ENCODE data around the gene C11orf71. TPM values are rescaled to one million over a fixed set of nuclear protein-coding genes. Genes with fewer than 3 reads are reported as not detected.

The C11orf71 gene
- total RNA-seq, 1 experiment from 2014 or later: 9.5 TPM

- DNase-seq: no peak
- H3K4me3 ChIP-seq (ENCODE audit: low read depth, low read length): no peak overlapping the region
Observed at GRCh38 chr11:114392735-114393667, 7.3 kb downstream of the C11orf71 start.

GRCh38 chr11:114386545-114386944, 13.8 kb downstream of the C11orf71 start:
- BruUV-seq (replicated peaks): no TSS peak
- H3K27me3 Mint-ChIP-seq (ENCODE audit: insufficient read depth, unreplicated experiment): peaks cover 5% of the 10 kb centered on the region
- Histone ChIP-seq H3K9me3 (peaks cover 8% of the 10 kb centered on the region; the same call in 1 of the 2 replicates), H3K36me3 (ENCODE audit: control insufficient read depth, insufficient read depth, low read length) (no peaks in the 10 kb centered on the region), H3K4me3 (ENCODE audit: low read depth, low read length) (no peak overlapping the region), H3K4me1 (no peaks in the 10 kb centered on the region), H3K27me3 (replicated peaks; ENCODE audit: control insufficient read depth, insufficient read depth, low read length) (no peaks in the 10 kb centered on the region)
- H3K27ac Mint-ChIP-seq (ENCODE audit: unreplicated experiment): no peak overlapping the region
- ChIA-PET POLR2A (no interaction called here), CTCF (no interaction called here)
- peaks cover 14% of the 10 kb centered on the region for H3K9me3 Mint-ChIP-seq (ENCODE audit: unreplicated experiment)
- no peak for DNase-seq
- H3K36me3 Mint-ChIP-seq (ENCODE audit: insufficient read depth, unreplicated experiment): peaks cover 5% of the 10 kb centered on the region
- TF ChIP-seq CTCF (IDR thresholded peaks at IDR 0.05; ENCODE audit: insufficient read depth in 1 of 2, low read depth in 1 of 2, low read length in 1 of 2, severe bottlenecking in 1 of 2, unreplicated experiment in 1 of 2): no peak
- no peak overlapping the region for H3K4me3 Mint-ChIP-seq (ENCODE audit: unreplicated experiment)
- H3K4me1 Mint-ChIP-seq (ENCODE audit: low read depth, unreplicated experiment): no peaks in the 10 kb centered on the region
- intact Hi-C loops (cut with micrococcal nuclease; ENCODE audit: unreplicated experiment): no loop called here

More at GRCh38 chr11:114392735-114393667, 7.3 kb downstream of the C11orf71 start:
- intact Hi-C loops (cut with micrococcal nuclease; ENCODE audit: unreplicated experiment): no loop called here
- no peak for TF ChIP-seq CTCF (IDR thresholded peaks at IDR 0.05; ENCODE audit: insufficient read depth in 1 of 2, low read depth in 1 of 2, low read length in 1 of 2, severe bottlenecking in 1 of 2, unreplicated experiment in 1 of 2)
- Histone ChIP-seq H3K36me3 (ENCODE audit: control insufficient read depth, insufficient read depth, low read length) (0 out of 2 replicates have a peak, but pooled peaks cover 2% of the 10 kb centered on the region), H3K9me3 (no peaks in the 10 kb centered on the region), H3K4me1 (peaks cover 3% of the 10 kb centered on the region; the same call in 1 of the 2 replicates), H3K27me3 (replicated peaks; ENCODE audit: control insufficient read depth, insufficient read depth, low read length) (no peaks in the 10 kb centered on the region)
- no peak overlapping the region for H3K4me3 Mint-ChIP-seq (ENCODE audit: unreplicated experiment)
- peaks cover 20% of the 10 kb centered on the region for H3K4me1 Mint-ChIP-seq (ENCODE audit: low read depth, unreplicated experiment)
- H3K9me3 Mint-ChIP-seq (ENCODE audit: unreplicated experiment): no peaks in the 10 kb centered on the region
- peaks cover 5% of the 10 kb centered on the region for H3K36me3 Mint-ChIP-seq (ENCODE audit: insufficient read depth, unreplicated experiment)
- ChIA-PET POLR2A (no interaction called here), CTCF (interaction anchor here (1.6 to 1.7 kb wide), 2 partner anchors 17 to 53 kb away, joined by 6 to 7 read pairs; no protein-coding TSS in a partner anchor)
- H3K27ac Mint-ChIP-seq (ENCODE audit: unreplicated experiment): no peak overlapping the region
- no peaks in the 10 kb centered on the region for H3K27me3 Mint-ChIP-seq (ENCODE audit: insufficient read depth, unreplicated experiment)
- BruUV-seq (replicated peaks): no TSS peak

GRCh38 chr11:114386131-114386530, 14.2 kb downstream of the C11orf71 start:
- H3K9me3 Mint-ChIP-seq (ENCODE audit: unreplicated experiment): peaks cover 14% of the 10 kb centered on the region
- H3K36me3 Mint-ChIP-seq (ENCODE audit: insufficient read depth, unreplicated experiment): peaks cover 5% of the 10 kb centered on the region
- ChIA-PET CTCF (no interaction called here), POLR2A (no interaction called here)
- no peak overlapping the region for H3K27ac Mint-ChIP-seq (ENCODE audit: unreplicated experiment)
- no peak overlapping the region for H3K4me3 Mint-ChIP-seq (ENCODE audit: unreplicated experiment)
- TF ChIP-seq CTCF (IDR thresholded peaks at IDR 0.05; ENCODE audit: insufficient read depth in 1 of 2, low read depth in 1 of 2, low read length in 1 of 2, severe bottlenecking in 1 of 2, unreplicated experiment in 1 of 2): no peak
- H3K27me3 ChIP-seq (replicated peaks; ENCODE audit: control insufficient read depth, insufficient read depth, low read length): no peaks in the 10 kb centered on the region
- H3K36me3 ChIP-seq (ENCODE audit: control insufficient read depth, insufficient read depth, low read length): no peaks in the 10 kb centered on the region
- peaks cover 8% of the 10 kb centered on the region; the same call in 1 of the 2 replicates for H3K9me3 ChIP-seq
- no peaks in the 10 kb centered on the region for H3K4me1 Mint-ChIP-seq (ENCODE audit: low read depth, unreplicated experiment)
- no TSS peak for BruUV-seq (replicated peaks)
- no peaks in the 10 kb centered on the region for H3K4me1 ChIP-seq
- H3K27me3 Mint-ChIP-seq (ENCODE audit: insufficient read depth, unreplicated experiment): peaks cover 5% of the 10 kb centered on the region
- intact Hi-C loops (cut with micrococcal nuclease; ENCODE audit: unreplicated experiment): no loop called here
- H3K4me3 ChIP-seq (ENCODE audit: low read depth, low read length): no peak overlapping the region
- no peak for DNase-seq
